Mesendoderm (in vitro differentiated cells): ENCODE data around the gene GATA2.

Experiments
- DNase-seq: peaks from one replicate; pipeline ENCODE4 v3.0.0; 2013
- H2AK5ac ChIP-seq: 2 replicates; pipeline ENCODE4 v1.6.1; 2013; ENCODE audit warnings: low read length, inconsistent platforms
- H2BK120ac ChIP-seq: 2 replicates; pipeline ENCODE4 v1.6.1; 2013; ENCODE audit warnings: low read depth, mild to moderate bottlenecking, low read length, moderate library complexity, mixed read lengths
- H2BK15ac ChIP-seq: replicated peaks from 2 replicates; pipeline ENCODE4 v1.6.1; 2013; ENCODE audit warnings: low read depth, mild to moderate bottlenecking, moderate library complexity
- H2BK5ac ChIP-seq: 2 replicates; pipeline ENCODE4 v1.6.1; 2013; ENCODE audit warnings: low read length, inconsistent platforms
- H3K18ac ChIP-seq: 2 replicates; pipeline ENCODE4 v1.6.1; 2013; ENCODE audit warnings: mild to moderate bottlenecking, low read length, mixed read lengths
- H3K23ac ChIP-seq: one replicate; pipeline ENCODE4 v1.6.1; 2013; ENCODE audit warnings: low read length
- H3K27ac ChIP-seq: 2 replicates; pipeline ENCODE4 v1.5.1; 2013; ENCODE audit warnings: low read depth, mild to moderate bottlenecking, inconsistent platforms, low read length, moderate library complexity
- H3K27me3 ChIP-seq: 2 replicates; pipeline ENCODE4 v1.6.1; 2013; ENCODE audit warnings: low read length, control low read depth, mild to moderate bottlenecking, inconsistent platforms; ENCODE audit not compliant: insufficient read depth, poor library complexity
- H3K36me3 ChIP-seq: 2 replicates; pipeline ENCODE4 v1.6.1; 2013; ENCODE audit warnings: low read length, inconsistent platforms; ENCODE audit not compliant: control insufficient read depth, insufficient read depth
- H3K4ac ChIP-seq: one replicate; pipeline ENCODE4 v1.6.1; 2013; ENCODE audit warnings: low read depth, mild to moderate bottlenecking, low read length, moderate library complexity
- H3K4me1 ChIP-seq: 2 replicates; pipeline ENCODE4 v1.6.1; 2013; ENCODE audit warnings: low read depth, low read length, inconsistent platforms; ENCODE audit not compliant: control insufficient read depth
- H3K4me2 ChIP-seq: 2 replicates; pipeline ENCODE4 v1.6.1; 2013; ENCODE audit warnings: low read length
- H3K4me3 ChIP-seq: 2 replicates; pipeline ENCODE4 v1.5.1; 2013; ENCODE audit warnings: mild to moderate bottlenecking, low read length
- H3K56ac ChIP-seq: one replicate; pipeline ENCODE4 v1.6.1; 2013; ENCODE audit warnings: low read length
- H3K79me1 ChIP-seq: 2 replicates; pipeline ENCODE4 v1.6.1; 2013; ENCODE audit warnings: low read length, inconsistent platforms
- H3K79me2 ChIP-seq: 2 replicates; pipeline ENCODE4 v1.6.1; 2013; ENCODE audit warnings: mild to moderate bottlenecking, low read length; ENCODE audit not compliant: control insufficient read depth, insufficient read depth
- H3K9ac ChIP-seq: 2 replicates; pipeline ENCODE4 v1.6.1; 2013; ENCODE audit warnings: low read length, inconsistent platforms
- H4K5ac ChIP-seq: one replicate; pipeline ENCODE4 v1.6.1; 2013; ENCODE audit warnings: low read length
- H4K8ac ChIP-seq: one replicate; pipeline ENCODE4 v1.6.1; 2013; ENCODE audit warnings: low read depth, mild to moderate bottlenecking, control low read depth, low read length, moderate library complexity
- WGBS: extraction: QIAGEN DNeasy Blood & Tissue Kit; methylation state at CpG from one replicate; pipeline ENCODE4 v1.1.7; 2013; ENCODE audit warnings: low lambda C conversion rate, missing lambda C conversion rate; ENCODE audit not compliant: insufficient coverage; ENCODE audit errors: extremely low coverage; 5-methylcytosine and 5-hydroxymethylcytosine counted together

GATA2 gene

GRCh38 chr3:128478576-128479506 lies 14.2 kb downstream of the GATA2 start:
- Histone ChIP-seq H3K27me3 (peaks cover 34% of the 10 kb centered on the region), H3K4me2 (no peak overlapping the region), H2BK5ac (no peak overlapping the region), H3K4me1 (peaks cover 10% of the 10 kb centered on the region), H3K18ac (no peak overlapping the region), H3K27ac (no peak overlapping the region), H2BK120ac (no peak overlapping the region), H3K79me1 (no peaks in the 10 kb centered on the region), H3K9ac (no peak overlapping the region), H4K5ac (no peak overlapping the region), H2BK15ac (no peak overlapping the region), H4K8ac (no peak overlapping the region), H3K23ac (no peak overlapping the region), H3K4ac (no peak overlapping the region), H3K4me3 (no peak overlapping the region), H3K79me2 (no peaks in the 10 kb centered on the region), H2AK5ac (no peak overlapping the region), H3K56ac (no peak overlapping the region), H3K36me3 (no peaks in the 10 kb centered on the region)
- WGBS, result no CpG with 5 or more reads among the region's 11 CpGs
- no peak for DNase-seq

GRCh38 chr3:128476659-128477058 lies 16.3 kb downstream of the GATA2 start:
- Histone ChIP-seq H3K18ac (no peak overlapping the region), H3K79me1 (no peaks in the 10 kb centered on the region), H2AK5ac (no peak overlapping the region), H3K4me1 (no peaks in the 10 kb centered on the region), H3K4me2 (no peak overlapping the region), H3K4me3 (no peak overlapping the region), H2BK15ac (no peak overlapping the region), H2BK120ac (no peak overlapping the region), H4K8ac (no peak overlapping the region), H3K36me3 (no peaks in the 10 kb centered on the region), H3K4ac (no peak overlapping the region), H4K5ac (no peak overlapping the region), H3K9ac (no peak overlapping the region), H3K56ac (no peak overlapping the region), H2BK5ac (no peak overlapping the region), H3K23ac (no peak overlapping the region), H3K79me2 (no peaks in the 10 kb centered on the region), H3K27me3 (peaks cover 39% of the 10 kb centered on the region), H3K27ac (no peak overlapping the region)
- WGBS, result no CpG with 5 or more reads among the region's 5 CpGs
- no peak for DNase-seq

GRCh38 chr3:128475355-128475754 lies 17.6 kb downstream of the GATA2 start:
- peaks cover 38% of the 10 kb centered on the region for H3K27me3 ChIP-seq
- H3K4me3 ChIP-seq, result no peak overlapping the region
- H4K5ac ChIP-seq, result no peak overlapping the region
- no peak overlapping the region for H3K23ac ChIP-seq
- no peaks in the 10 kb centered on the region for H3K4me1 ChIP-seq
- no peaks in the 10 kb centered on the region for H3K79me1 ChIP-seq
- H3K27ac ChIP-seq, result no peak overlapping the region
- H2BK120ac ChIP-seq, result no peak overlapping the region
- no peak overlapping the region for H2BK15ac ChIP-seq
- DNase-seq, result no peak
- H3K4ac ChIP-seq, result no peak overlapping the region
- H4K8ac ChIP-seq, result no peak overlapping the region
- no peak overlapping the region for H3K4me2 ChIP-seq
- H3K79me2 ChIP-seq, result no peaks in the 10 kb centered on the region
- no peak overlapping the region for H3K56ac ChIP-seq
- H3K9ac ChIP-seq, result no peak overlapping the region
- H3K36me3 ChIP-seq, result no peaks in the 10 kb centered on the region
- no peak overlapping the region for H2AK5ac ChIP-seq
- no CpG with 5 or more reads among the region's 8 CpGs for WGBS
- H2BK5ac ChIP-seq, result no peak overlapping the region
- no peak overlapping the region for H3K18ac ChIP-seq

GRCh38 chr3:128473737-128474136 lies 19.3 kb downstream of the GATA2 start:
- H4K8ac ChIP-seq, result no peak overlapping the region
- no peak overlapping the region for H2BK120ac ChIP-seq
- H3K4me2 ChIP-seq, result no peak overlapping the region
- DNase-seq, result no peak
- no peak overlapping the region for H3K23ac ChIP-seq
- H3K4me1 ChIP-seq, result no peaks in the 10 kb centered on the region
- no peak overlapping the region for H3K4ac ChIP-seq
- no peak overlapping the region for H4K5ac ChIP-seq
- no peak overlapping the region for H3K4me3 ChIP-seq
- H2AK5ac ChIP-seq, result no peak overlapping the region
- no peaks in the 10 kb centered on the region for H3K79me1 ChIP-seq
- H3K56ac ChIP-seq, result no peak overlapping the region
- no peak overlapping the region for H2BK5ac ChIP-seq
- H2BK15ac ChIP-seq, result no peak overlapping the region
- no CpG with 5 or more reads among the region's 4 CpGs for WGBS
- no peak overlapping the region for H3K27ac ChIP-seq
- no peak overlapping the region for H3K18ac ChIP-seq
- H3K27me3 ChIP-seq, result peaks cover 36% of the 10 kb centered on the region
- no peaks in the 10 kb centered on the region for H3K36me3 ChIP-seq
- H3K9ac ChIP-seq, result no peak overlapping the region
- no peaks in the 10 kb centered on the region for H3K79me2 ChIP-seq

GRCh38 chr3:128473180-128473519 lies 19.9 kb downstream of the GATA2 start:
- peaks cover 33% of the 10 kb centered on the region for H3K27me3 ChIP-seq
- H4K5ac ChIP-seq, result no peak overlapping the region

More at GRCh38 chr3:128473180-128473519, 19.9 kb downstream of the GATA2 start:
- no peaks in the 10 kb centered on the region for H3K79me2 ChIP-seq
- H3K23ac ChIP-seq, result no peak overlapping the region
- DNase-seq, result no peak
- H4K8ac ChIP-seq, result no peak overlapping the region
- no peak overlapping the region for H3K4me3 ChIP-seq
- H2BK5ac ChIP-seq, result no peak overlapping the region
- H2AK5ac ChIP-seq, result no peak overlapping the region
- no peak overlapping the region for H3K4ac ChIP-seq
- no peak overlapping the region for H3K9ac ChIP-seq
- no peak overlapping the region for H2BK120ac ChIP-seq
- H3K18ac ChIP-seq, result no peak overlapping the region
- H3K4me1 ChIP-seq, result no peaks in the 10 kb centered on the region
- no peaks in the 10 kb centered on the region for H3K36me3 ChIP-seq
- no peak overlapping the region for H3K27ac ChIP-seq
- H3K79me1 ChIP-seq, result no peaks in the 10 kb centered on the region
- WGBS, result no CpG with 5 or more reads among the region's 6 CpGs
- no peak overlapping the region for H3K56ac ChIP-seq
- no peak overlapping the region for H3K4me2 ChIP-seq
- H2BK15ac ChIP-seq, result no peak overlapping the region
